Ishikawa (cell line): ENCODE data around the gene SLC1A4.

Experiments used
- CEBPB ChIP-seq: IDR thresholded peaks from 2 replicates; pipeline ENCODE4 v1.6.1; 2012
- CREB1 ChIP-seq: IDR thresholded peaks from 2 replicates; pipeline ENCODE4 v1.6.1; 2012; ENCODE audit warnings: low read depth
- EP300 ChIP-seq: IDR thresholded peaks from 2 replicates; pipeline ENCODE4 v1.6.1; 2012; ENCODE audit warnings: borderline replicate concordance
- FOXM1 ChIP-seq: IDR thresholded peaks from 2 replicates; pipeline ENCODE4 v1.6.1; 2012; ENCODE audit warnings: low read depth, borderline replicate concordance
- NFIC ChIP-seq: IDR thresholded peaks from 2 replicates; pipeline ENCODE4 v1.6.1; 2012
- RAD21 ChIP-seq: IDR thresholded peaks from 2 replicates; pipeline ENCODE4 v1.6.1; 2012; ENCODE audit warnings: low read depth
- TAF1 ChIP-seq: IDR thresholded peaks from 2 replicates; pipeline ENCODE4 v1.6.1; 2012; ENCODE audit warnings: low read depth, mild to moderate bottlenecking
- TCF12 ChIP-seq: IDR thresholded peaks from 2 replicates; pipeline ENCODE4 v1.6.1; 2012; ENCODE audit warnings: low read depth
- YY1 ChIP-seq: IDR thresholded peaks from 2 replicates; pipeline ENCODE4 v1.6.1; 2012; ENCODE audit warnings: low read depth
- TF ChIP-seq, protein P1 (sequence below): IDR thresholded peaks from 2 replicates; pipeline ENCODE4 v1.6.1; 2012
- TF ChIP-seq, protein P2 (sequence below): IDR thresholded peaks from 2 replicates; pipeline ENCODE4 v1.6.1; 2012; ENCODE audit warnings: low read depth, mild to moderate bottlenecking

DNA sequence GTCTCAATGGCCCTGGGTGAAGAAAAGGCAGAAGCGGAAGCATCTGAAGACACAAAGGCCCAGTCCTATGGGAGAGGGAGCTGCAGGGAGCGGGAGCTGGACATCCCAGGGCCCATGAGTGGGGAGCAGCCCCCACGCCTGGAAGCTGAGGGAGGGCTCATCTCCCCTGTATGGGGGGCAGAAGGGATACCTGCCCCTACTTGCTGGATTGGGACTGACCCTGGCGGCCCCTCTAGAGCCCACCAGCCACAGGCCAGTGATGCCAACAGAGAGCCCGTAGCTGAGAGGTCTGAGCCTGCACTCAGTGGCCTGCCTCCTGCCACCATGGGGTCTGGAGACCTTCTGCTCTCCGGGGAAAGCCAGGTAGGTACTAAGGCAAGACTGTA is 80.2 kb downstream of the SLC1A4 start:
- TF ChIP-seq CREB1 = no peak
- TF ChIP-seq RAD21 = no peak
- no peak for TF ChIP-seq TCF12
- TF ChIP-seq, protein P1, sequence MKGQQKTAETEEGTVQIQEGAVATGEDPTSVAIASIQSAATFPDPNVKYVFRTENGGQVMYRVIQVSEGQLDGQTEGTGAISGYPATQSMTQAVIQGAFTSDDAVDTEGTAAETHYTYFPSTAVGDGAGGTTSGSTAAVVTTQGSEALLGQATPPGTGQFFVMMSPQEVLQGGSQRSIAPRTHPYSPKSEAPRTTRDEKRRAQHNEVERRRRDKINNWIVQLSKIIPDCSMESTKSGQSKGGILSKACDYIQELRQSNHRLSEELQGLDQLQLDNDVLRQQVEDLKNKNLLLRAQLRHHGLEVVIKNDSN = no peak
- TF ChIP-seq TAF1 = no peak
- TF ChIP-seq, protein P2, sequence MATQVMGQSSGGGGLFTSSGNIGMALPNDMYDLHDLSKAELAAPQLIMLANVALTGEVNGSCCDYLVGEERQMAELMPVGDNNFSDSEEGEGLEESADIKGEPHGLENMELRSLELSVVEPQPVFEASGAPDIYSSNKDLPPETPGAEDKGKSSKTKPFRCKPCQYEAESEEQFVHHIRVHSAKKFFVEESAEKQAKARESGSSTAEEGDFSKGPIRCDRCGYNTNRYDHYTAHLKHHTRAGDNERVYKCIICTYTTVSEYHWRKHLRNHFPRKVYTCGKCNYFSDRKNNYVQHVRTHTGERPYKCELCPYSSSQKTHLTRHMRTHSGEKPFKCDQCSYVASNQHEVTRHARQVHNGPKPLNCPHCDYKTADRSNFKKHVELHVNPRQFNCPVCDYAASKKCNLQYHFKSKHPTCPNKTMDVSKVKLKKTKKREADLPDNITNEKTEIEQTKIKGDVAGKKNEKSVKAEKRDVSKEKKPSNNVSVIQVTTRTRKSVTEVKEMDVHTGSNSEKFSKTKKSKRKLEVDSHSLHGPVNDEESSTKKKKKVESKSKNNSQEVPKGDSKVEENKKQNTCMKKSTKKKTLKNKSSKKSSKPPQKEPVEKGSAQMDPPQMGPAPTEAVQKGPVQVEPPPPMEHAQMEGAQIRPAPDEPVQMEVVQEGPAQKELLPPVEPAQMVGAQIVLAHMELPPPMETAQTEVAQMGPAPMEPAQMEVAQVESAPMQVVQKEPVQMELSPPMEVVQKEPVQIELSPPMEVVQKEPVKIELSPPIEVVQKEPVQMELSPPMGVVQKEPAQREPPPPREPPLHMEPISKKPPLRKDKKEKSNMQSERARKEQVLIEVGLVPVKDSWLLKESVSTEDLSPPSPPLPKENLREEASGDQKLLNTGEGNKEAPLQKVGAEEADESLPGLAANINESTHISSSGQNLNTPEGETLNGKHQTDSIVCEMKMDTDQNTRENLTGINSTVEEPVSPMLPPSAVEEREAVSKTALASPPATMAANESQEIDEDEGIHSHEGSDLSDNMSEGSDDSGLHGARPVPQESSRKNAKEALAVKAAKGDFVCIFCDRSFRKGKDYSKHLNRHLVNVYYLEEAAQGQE = no peak
- TF ChIP-seq EP300 = no peak
- no peak for TF ChIP-seq CEBPB
- TF ChIP-seq NFIC = no peak
- TF ChIP-seq YY1 = no peak
- no peak for TF ChIP-seq FOXM1
